ENCODE data around the gene TBC1D22A. TPM values are rescaled to one million over a fixed set of nuclear protein-coding genes. Genes with fewer than 3 reads are reported as not detected.

TBC1D22A gene
- total and polyA plus RNA-seq, 10 of the 15 experiments (the other 5 are each of a cell fraction or from before 2014, with no cell fraction given) = 0.63 to 44.7 (median 27.4) TPM

- no peak for TF ChIP-seq ATF2 (IDR thresholded peaks at IDR 0.05; ENCODE audit: low read length)
Observed at GRCh38 chr22:46803031-46803880, 40.8 kb downstream of the TBC1D22A start (continued).

GRCh38 chr22:46803936-46804335 is 41.5 kb downstream of the TBC1D22A start:
- Histone ChIP-seq H3K27me3 (replicated peaks in 1 of 2; ENCODE audit: control insufficient read depth in 2 of 2, insufficient read depth in 2 of 2, low read length in 1 of 2) (no peaks in the 10 kb centered on the region), H3K4me2 (ENCODE audit: control insufficient read depth, insufficient read depth) (no peak overlapping the region), H3K27ac (ENCODE audit: control insufficient read depth, insufficient read depth) (no peak overlapping the region), H3K36me3 (ENCODE audit: control insufficient read depth in 2 of 2, insufficient read depth in 2 of 2, low read length in 1 of 2) (peaks cover 38 to 49% of the 10 kb centered on the region in 2 experiments), H3K9me3 (replicated peaks; ENCODE audit: control insufficient read depth, insufficient read depth, low read length) (no peaks in the 10 kb centered on the region), H3K9ac (ENCODE audit: control insufficient read depth, insufficient read depth, low read length) (no peak overlapping the region), H3K79me2 (ENCODE audit: control insufficient read depth, insufficient read depth, low read length) (peaks cover 9% of the 10 kb centered on the region), H4K20me1 (ENCODE audit: control insufficient read depth, insufficient read depth) (no peaks in the 10 kb centered on the region; the same call in 1 of the 2 replicates), H3K4me1 (ENCODE audit: control insufficient read depth, insufficient read depth, low read length) (no peaks in the 10 kb centered on the region; the same call in 1 of the 2 replicates), H3K4me3 (no peak overlapping the region), H2AFZ (ENCODE audit: control insufficient read depth, low read depth, low read length) (no peak overlapping the region)
- ChIA-PET CTCF (interaction anchor here (1.0 to 9.0 kb wide), 18 partner anchors 8 to 240 kb away, joined by 3 to 297 read pairs (median 9); partner anchors contain the start of gene TBC1D22A), RAD21 (ENCODE audit: unreplicated experiment) (interaction anchor here (0.7 to 9.7 kb wide), 6 partner anchors 26 to 240 kb away, joined by 3 to 199 read pairs (median 16); partner anchors contain the start of gene TBC1D22A), POLR2A (interaction anchor here (0.5 to 1.5 kb wide), 2 partner anchors 35 to 43 kb away, joined by 5 read pairs; no protein-coding TSS in a partner anchor), SMC1A (ENCODE audit: uncharacterized antibody, unreplicated experiment) (interaction anchor here (1.1 to 6.6 kb wide), 10 partner anchors 14 to 240 kb away, joined by 3 to 100 read pairs (median 7); partner anchors contain the start of gene TBC1D22A)
- no TSS peak for BruUV-seq (replicated peaks)
- DNase-seq (ENCODE audit: low read depth, low spot score) = no peak
- WGBS (ENCODE audit: insufficient coverage, insufficient replicate concordance, low lambda C conversion rate, missing lambda C conversion rate) = 82% methylated on average over 10 of the region's 10 CpGs
- ATAC-seq = no peak
- in situ Hi-C loops (cut with MboI) = no loop called here
- intact Hi-C loops (cut with micrococcal nuclease; ENCODE audit: unreplicated experiment) = loop anchor here (1.0 to 2.0 kb wide), 2 partner anchors 46 to 241 kb away; no protein-coding TSS in a partner anchor
- no peak for FAIRE-seq
- TF ChIP-seq NR2F1 (conservative IDR thresholded peaks at IDR 0.05) (no peak), ZBTB4 (CRISPR knock-in tag; IDR thresholded peaks at IDR 0.05) (no peak), POLR2AphosphoS5 (IDR thresholded peaks at IDR 0.05; ENCODE audit: low read length) (no peak), CBX5 (IDR thresholded peaks at IDR 0.05; ENCODE audit: low read depth) (no peak), MYB (IDR thresholded peaks at IDR 0.05; ENCODE audit: borderline replicate concordance, low read depth, low read length) (no peak), CHD1 (IDR thresholded peaks at IDR 0.05; ENCODE audit: low read depth, low read length) (no peak), CREB1 (IDR thresholded peaks at IDR 0.05; ENCODE audit: low read depth) (no peak), MTA3 (IDR thresholded peaks at IDR 0.05; ENCODE audit: borderline replicate concordance, low read length) (no peak), BHLHE40 (IDR thresholded peaks at IDR 0.05; ENCODE audit: borderline replicate concordance in 1 of 2, low read depth in 2 of 2, low read length in 1 of 2) (no peak), CTCF (IDR thresholded peaks at IDR 0.05 in 2 of 3, conservative IDR thresholded peaks at IDR 0.05 in 1 of 3; ENCODE audit: control insufficient read depth in 2 of 3, extremely low read depth in 1 of 3, insufficient read depth in 1 of 3, low read depth in 3 of 3, low read length in 3 of 3) (no peak)

Data from GM12878 (cell line).